Natural killer cell (primary cell): ENCODE measurements around the gene FAM234A. TPM values are rescaled to one million over a fixed set of nuclear protein-coding genes. Genes with fewer than 3 reads are reported as not detected.

Experiments used
- ATAC-seq, 3 donors: fragments of 150-1000 bp in 2 of 3; fragments of 200-7000 bp in 1 of 3; cut with Tn5 transposase; 1 replicate in 1 of 3; 2 replicates in 2 of 3; pipeline ENCODE4 v1.10.0; 2021; ENCODE audit warnings: mild to moderate bottlenecking in 2 of 3, moderate library complexity in 2 of 3
- DNase-seq, 2 donors: peaks; one replicate each; pipeline versions ENCODE4 v3.0.0 to v3.0.0-alpha.2; 2013 to 2021; ENCODE audit warnings: mixed read lengths in 1 of 2
- H3K27ac ChIP-seq: one replicate; pipeline ENCODE4 v1.5.1; 2013; ENCODE audit warnings: mild to moderate bottlenecking, low read length
- H3K27me3 ChIP-seq: one replicate; pipeline ENCODE4 v1.6.1; 2013; ENCODE audit warnings: low read length; ENCODE audit not compliant: control insufficient read depth, insufficient read depth
- H3K36me3 ChIP-seq: one replicate; pipeline ENCODE4 v1.6.1; 2013; ENCODE audit warnings: low read length; ENCODE audit not compliant: control insufficient read depth, insufficient read depth
- H3K4me1 ChIP-seq: one replicate; pipeline ENCODE4 v1.6.1; 2013; ENCODE audit warnings: low read length; ENCODE audit not compliant: control insufficient read depth, insufficient read depth
- H3K4me3 ChIP-seq: one replicate; pipeline ENCODE4 v1.5.1; 2013; ENCODE audit warnings: low read length
- H3K9me3 ChIP-seq: one replicate; pipeline ENCODE4 v1.6.1; 2013; ENCODE audit warnings: low read length; ENCODE audit not compliant: control insufficient read depth, insufficient read depth
- H3K27ac Mint-ChIP-seq, 2 donors: one replicate each; pipeline ENCODE4 v1.8.0; 2022; ENCODE audit warnings: mild to moderate bottlenecking in 2 of 2, mixed read lengths in 2 of 2, moderate library complexity in 1 of 2
- H3K27me3 Mint-ChIP-seq, 2 donors: one replicate each; pipeline ENCODE4 v1.8.0; 2022; ENCODE audit warnings: low read depth in 2 of 2, mixed read lengths in 2 of 2
- H3K36me3 Mint-ChIP-seq: one replicate; pipeline ENCODE4 v1.8.0; 2022; ENCODE audit warnings: mixed read lengths
- H3K4me1 Mint-ChIP-seq, 2 donors: one replicate each; pipeline ENCODE4 v1.8.0; 2022; ENCODE audit warnings: mixed read lengths in 2 of 2
- H3K4me3 Mint-ChIP-seq: one replicate; pipeline ENCODE4 v1.8.0; 2022; ENCODE audit warnings: mild to moderate bottlenecking, moderate library complexity, mixed read lengths
- H3K9me3 Mint-ChIP-seq, 2 donors: one replicate each; pipeline ENCODE4 v1.8.0; 2022; ENCODE audit warnings: mixed read lengths in 2 of 2
- WGBS: methylation state at CpG from one replicate; pipeline ENCODE4 v1.1.7; 2013; ENCODE audit warnings: missing lambda C conversion rate; ENCODE audit not compliant: insufficient coverage; 5-methylcytosine and 5-hydroxymethylcytosine counted together
- intact Hi-C: fragments of 100-400 bp; cut with micrococcal nuclease; formaldehyde crosslinking; loops from one replicate; pipeline ENCODE4 v1.14.2; 2022
- total RNA-seq, 4 donors: library from RNA; stranded (reverse); fragments of 120-200 nt in 1 of 4; gene quantifications; one replicate each; pipeline versions ENCODE4 v1.2.3 to v1.2.4, GENCODE V29; 2013 to 2022
- TF ChIP-seq, protein P1 (sequence below): fragments of 200-600 bp; IDR thresholded peaks from one replicate; pipeline ENCODE4 v1.8.0; 2022; ENCODE audit warnings: antibody characterized with exemption

FAM234A gene
- total RNA-seq, 3 donors from 2014 or later (not counting 1 experiment from before 2014, with no cell fraction given), result 32.4 to 42.6 (median 40.7) TPM

DNA sequence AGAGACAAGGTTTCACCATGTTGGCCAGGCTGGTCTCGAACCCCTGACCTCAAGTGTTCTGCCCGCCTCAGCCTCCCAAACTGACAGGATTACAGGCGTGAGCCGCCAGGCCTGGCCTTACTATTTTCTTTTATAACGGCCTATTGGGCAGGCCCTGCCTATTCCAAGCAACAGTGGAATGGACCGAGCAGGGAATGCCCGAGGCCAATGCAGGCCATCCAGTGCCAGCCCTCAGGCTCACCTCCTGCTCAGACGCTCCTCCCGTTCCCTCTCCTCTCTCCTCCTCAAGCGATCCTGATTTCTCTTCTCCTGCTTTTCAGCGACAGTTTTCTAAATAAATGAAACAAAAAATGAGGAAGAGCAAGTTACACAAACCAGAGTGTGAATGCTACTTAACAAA, 41.9 kb upstream of the FAM234A start:
- intact Hi-C loops, result no loop called here
- no peak overlapping the region for H3K4me3 ChIP-seq
- no peaks in the 10 kb centered on the region for H3K9me3 Mint-ChIP-seq
- no peaks in the 10 kb centered on the region for H3K27me3 ChIP-seq
- H3K27ac Mint-ChIP-seq, result no peak overlapping the region
- DNase-seq (no peak), ATAC-seq (no peak)
- no peak overlapping the region for H3K27ac ChIP-seq
- H3K4me1 ChIP-seq, result no peaks in the 10 kb centered on the region
- H3K9me3 ChIP-seq, result no peaks in the 10 kb centered on the region
- peaks cover 0 to 5% of the 10 kb centered on the region in 2 donors for H3K4me1 Mint-ChIP-seq
- H3K36me3 Mint-ChIP-seq, result no peaks in the 10 kb centered on the region
- no peak overlapping the region for H3K4me3 Mint-ChIP-seq
- 98% methylated on average over 10 of the region's 11 CpGs for WGBS
- TF ChIP-seq, protein P1, sequence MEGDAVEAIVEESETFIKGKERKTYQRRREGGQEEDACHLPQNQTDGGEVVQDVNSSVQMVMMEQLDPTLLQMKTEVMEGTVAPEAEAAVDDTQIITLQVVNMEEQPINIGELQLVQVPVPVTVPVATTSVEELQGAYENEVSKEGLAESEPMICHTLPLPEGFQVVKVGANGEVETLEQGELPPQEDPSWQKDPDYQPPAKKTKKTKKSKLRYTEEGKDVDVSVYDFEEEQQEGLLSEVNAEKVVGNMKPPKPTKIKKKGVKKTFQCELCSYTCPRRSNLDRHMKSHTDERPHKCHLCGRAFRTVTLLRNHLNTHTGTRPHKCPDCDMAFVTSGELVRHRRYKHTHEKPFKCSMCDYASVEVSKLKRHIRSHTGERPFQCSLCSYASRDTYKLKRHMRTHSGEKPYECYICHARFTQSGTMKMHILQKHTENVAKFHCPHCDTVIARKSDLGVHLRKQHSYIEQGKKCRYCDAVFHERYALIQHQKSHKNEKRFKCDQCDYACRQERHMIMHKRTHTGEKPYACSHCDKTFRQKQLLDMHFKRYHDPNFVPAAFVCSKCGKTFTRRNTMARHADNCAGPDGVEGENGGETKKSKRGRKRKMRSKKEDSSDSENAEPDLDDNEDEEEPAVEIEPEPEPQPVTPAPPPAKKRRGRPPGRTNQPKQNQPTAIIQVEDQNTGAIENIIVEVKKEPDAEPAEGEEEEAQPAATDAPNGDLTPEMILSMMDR, result no peak
- peaks cover 65% of the 10 kb centered on the region for H3K36me3 ChIP-seq
- H3K27me3 Mint-ChIP-seq, result no peaks in the 10 kb centered on the region

DNA sequence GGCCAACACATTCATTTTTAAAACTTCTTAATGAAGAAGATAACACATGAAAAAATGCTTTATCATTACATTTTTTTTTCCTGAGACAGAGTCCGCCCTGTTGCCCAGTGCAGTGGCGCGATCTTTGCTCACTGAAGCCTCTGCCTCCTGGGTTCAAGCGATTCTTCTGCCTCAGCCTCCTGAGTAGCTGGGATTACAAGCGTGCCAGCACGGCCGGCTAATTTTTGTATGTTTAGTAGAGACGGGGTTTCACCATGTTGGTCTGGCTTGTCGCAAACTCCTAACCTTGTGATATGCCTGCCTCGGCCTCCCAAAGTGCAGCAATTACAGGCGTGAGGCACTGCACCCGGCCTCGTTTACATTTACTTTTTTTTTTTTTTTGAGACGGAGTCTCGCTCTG, 41.2 kb upstream of the FAM234A start:
- intact Hi-C loops, result no loop called here
- no peak for ATAC-seq
- H3K4me3 ChIP-seq, result no peak overlapping the region
- H3K9me3 Mint-ChIP-seq, result no peaks in the 10 kb centered on the region
- no peaks in the 10 kb centered on the region for H3K27me3 Mint-ChIP-seq
- no peaks in the 10 kb centered on the region for H3K27me3 ChIP-seq
- no peaks in the 10 kb centered on the region for H3K36me3 Mint-ChIP-seq
- H3K9me3 ChIP-seq, result no peaks in the 10 kb centered on the region
- WGBS, result 97% methylated on average over 15 of the region's 15 CpGs
- no peak overlapping the region for H3K27ac ChIP-seq
- TF ChIP-seq, protein P1, result no peak
- H3K27ac Mint-ChIP-seq, result no peak overlapping the region
- DNase-seq, result no peak
- no peak overlapping the region for H3K4me3 Mint-ChIP-seq
- peaks cover 67% of the 10 kb centered on the region for H3K36me3 ChIP-seq
- no peaks in the 10 kb centered on the region for H3K4me1 ChIP-seq
- H3K4me1 Mint-ChIP-seq, result peaks cover 0 to 5% of the 10 kb centered on the region in 2 donors

DNA sequence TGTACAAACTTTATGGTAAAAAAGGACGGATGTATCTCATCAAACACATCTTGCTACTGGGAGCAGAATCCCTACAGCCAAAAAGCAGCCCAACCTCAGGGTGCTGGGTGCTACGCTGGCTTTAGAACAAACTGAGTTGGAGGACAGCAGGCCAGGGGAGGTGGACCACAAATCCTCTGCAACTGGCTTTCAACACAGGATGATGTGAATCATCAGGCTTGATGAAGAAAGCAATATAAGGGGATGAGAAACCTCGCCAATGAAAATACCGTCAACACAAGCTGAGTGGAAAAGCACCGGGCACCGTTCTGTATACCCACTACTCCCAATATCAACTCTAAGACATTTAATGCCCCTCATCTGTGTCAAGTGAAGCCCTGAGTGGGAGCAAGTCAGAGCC, 40.1 kb upstream of the FAM234A start:
- H3K36me3 Mint-ChIP-seq, result no peaks in the 10 kb centered on the region
- peaks cover 0 to 5% of the 10 kb centered on the region in 2 donors for H3K4me1 Mint-ChIP-seq
- no peaks in the 10 kb centered on the region for H3K9me3 Mint-ChIP-seq
- DNase-seq (no peak), ATAC-seq (no peak)
- intact Hi-C loops, result no loop called here
- H3K27me3 Mint-ChIP-seq, result no peaks in the 10 kb centered on the region
- H3K9me3 ChIP-seq, result no peaks in the 10 kb centered on the region
- H3K36me3 ChIP-seq, result peaks cover 66% of the 10 kb centered on the region
- H3K4me3 Mint-ChIP-seq, result no peak overlapping the region
- H3K27ac ChIP-seq, result no peak overlapping the region
- WGBS, result 92% methylated on average over 6 of the region's 6 CpGs
- H3K27ac Mint-ChIP-seq, result no peak overlapping the region
- TF ChIP-seq, protein P1, result no peak
- no peak overlapping the region for H3K4me3 ChIP-seq
- no peaks in the 10 kb centered on the region for H3K27me3 ChIP-seq
- no peaks in the 10 kb centered on the region for H3K4me1 ChIP-seq

DNA sequence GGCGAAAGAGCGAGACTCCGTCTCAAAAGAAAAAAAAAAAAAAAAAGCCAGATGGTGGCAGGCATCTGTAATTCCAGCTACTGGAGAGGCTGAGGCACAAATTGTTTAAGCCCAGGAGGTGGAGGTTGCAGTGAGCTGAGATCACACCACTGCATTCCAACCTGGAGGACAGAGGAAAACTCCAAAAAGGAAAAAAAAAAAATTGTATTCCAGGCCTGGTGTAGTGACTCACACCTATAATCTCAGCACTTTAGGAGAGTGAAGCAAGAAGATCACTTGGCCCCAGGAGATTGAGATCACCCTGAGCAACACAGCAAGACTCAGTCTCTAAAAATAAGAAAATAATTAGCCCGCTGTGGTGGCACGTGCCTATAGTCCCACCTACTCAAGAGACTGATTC, 34.2 kb upstream of the FAM234A start:
- Mint-ChIP-seq H3K9me3 (no peaks in the 10 kb centered on the region), H3K36me3 (no peaks in the 10 kb centered on the region), H3K27ac (no peak overlapping the region), H3K4me1 (no peaks in the 10 kb centered on the region), H3K4me3 (no peak overlapping the region), H3K27me3 (no peaks in the 10 kb centered on the region)
- Histone ChIP-seq H3K4me3 (no peak overlapping the region), H3K27me3 (no peaks in the 10 kb centered on the region), H3K36me3 (peaks cover 55% of the 10 kb centered on the region), H3K27ac (no peak overlapping the region), H3K4me1 (no peaks in the 10 kb centered on the region), H3K9me3 (no peaks in the 10 kb centered on the region)
- no peak for ATAC-seq
- intact Hi-C loops, result no loop called here
- DNase-seq, result no peak
- 98% methylated on average over 5 of the region's 5 CpGs for WGBS
- TF ChIP-seq, protein P1, result no peak
